Central memory CD4-positive, alpha-beta T cell (primary cell): ENCODE measurements around the gene SMIM5.
"Not testable (repeated sequence)": the region's sequence is repeated elsewhere in the genome, so short reads cannot be mapped to it uniquely, and the experiment has no call there.

Experiments
- DNase-seq: peaks from one replicate; pipeline ENCODE4 v3.0.0; 2022

The SMIM5 gene

DNA sequence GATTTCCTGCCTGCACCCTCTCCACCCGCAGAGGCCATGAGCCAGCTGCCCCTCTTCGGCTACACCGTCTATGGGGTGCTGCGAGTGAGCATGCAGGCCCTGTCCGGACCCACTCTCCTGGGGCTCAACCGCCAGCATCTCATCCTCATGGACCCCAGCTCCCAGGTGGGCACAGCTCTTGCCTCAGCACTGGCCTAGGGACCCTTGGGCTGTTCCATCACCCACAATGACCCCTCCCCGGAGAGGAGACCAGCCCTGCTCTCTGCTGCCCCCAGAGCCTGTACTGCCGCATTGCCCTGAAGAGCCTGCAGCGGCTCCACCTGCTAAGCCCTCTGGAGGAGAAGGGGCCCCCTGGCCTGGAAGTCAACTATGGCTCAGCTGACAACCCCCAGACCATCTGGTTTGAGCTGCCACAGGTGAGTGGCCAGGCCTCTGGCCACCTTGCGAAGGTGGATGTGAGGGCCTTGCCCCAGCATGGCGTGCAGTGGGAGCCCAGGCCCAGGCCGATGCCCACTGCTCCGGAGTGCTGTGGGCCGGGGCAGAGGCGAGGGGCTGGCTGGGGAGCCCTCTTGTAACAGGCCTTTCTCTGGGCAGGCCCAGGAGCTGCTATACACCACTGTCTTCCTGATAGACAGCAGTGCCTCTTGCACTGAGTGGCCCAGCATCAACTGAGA lies 7.3 kb upstream of the SMIM5 start:
- DNase-seq: no peak

- DNase-seq: no peak
Observed at GRCh38 chr17:75626496-75627038, 6.7 kb upstream of the SMIM5 start.

DNA sequence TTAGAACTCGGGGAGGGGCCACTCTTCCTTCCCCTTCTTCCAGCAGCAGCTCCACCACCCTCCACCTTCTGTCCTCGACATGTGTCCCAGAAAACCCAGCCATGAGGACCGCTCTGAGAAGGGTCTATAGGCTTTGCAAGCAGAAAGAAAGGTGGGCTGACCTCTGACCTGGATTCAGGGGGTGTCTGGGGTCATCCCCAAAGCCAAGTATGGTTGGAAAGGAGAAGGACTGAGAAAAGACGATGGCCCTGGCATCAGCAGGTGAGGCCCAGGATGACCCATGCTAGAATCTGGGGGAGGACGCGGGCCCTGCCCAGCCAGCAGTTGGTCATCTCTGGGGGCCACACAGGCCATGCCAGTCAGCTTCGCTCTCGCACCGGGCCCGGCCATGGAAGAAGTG lies 6.1 kb upstream of the SMIM5 start:
- DNase-seq: no peak

- DNase-seq: no peak
Observed at GRCh38 chr17:75628425-75628824, 4.8 kb upstream of the SMIM5 start.

DNA sequence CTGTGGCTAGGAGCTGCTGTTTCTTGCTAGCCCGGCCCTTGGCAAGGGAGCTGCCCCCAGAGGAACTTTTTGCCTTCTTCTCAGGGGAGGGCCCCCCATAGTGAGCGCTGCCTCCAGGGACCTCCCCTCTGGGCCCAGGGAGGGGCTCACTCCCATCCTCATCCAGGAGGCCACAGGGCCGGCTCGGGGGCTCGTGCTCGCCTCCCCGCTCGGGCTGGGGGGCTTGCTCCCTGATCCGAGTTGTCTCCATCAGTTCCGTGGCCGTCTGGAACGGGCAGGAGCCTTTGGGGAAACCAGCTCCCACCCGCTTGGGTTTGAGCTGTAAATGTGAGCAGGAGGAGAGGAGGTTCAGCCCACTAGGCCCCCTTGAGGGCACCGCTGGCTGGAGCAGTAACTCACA lies 4.1 kb upstream of the SMIM5 start:
- no peak for DNase-seq

DNA sequence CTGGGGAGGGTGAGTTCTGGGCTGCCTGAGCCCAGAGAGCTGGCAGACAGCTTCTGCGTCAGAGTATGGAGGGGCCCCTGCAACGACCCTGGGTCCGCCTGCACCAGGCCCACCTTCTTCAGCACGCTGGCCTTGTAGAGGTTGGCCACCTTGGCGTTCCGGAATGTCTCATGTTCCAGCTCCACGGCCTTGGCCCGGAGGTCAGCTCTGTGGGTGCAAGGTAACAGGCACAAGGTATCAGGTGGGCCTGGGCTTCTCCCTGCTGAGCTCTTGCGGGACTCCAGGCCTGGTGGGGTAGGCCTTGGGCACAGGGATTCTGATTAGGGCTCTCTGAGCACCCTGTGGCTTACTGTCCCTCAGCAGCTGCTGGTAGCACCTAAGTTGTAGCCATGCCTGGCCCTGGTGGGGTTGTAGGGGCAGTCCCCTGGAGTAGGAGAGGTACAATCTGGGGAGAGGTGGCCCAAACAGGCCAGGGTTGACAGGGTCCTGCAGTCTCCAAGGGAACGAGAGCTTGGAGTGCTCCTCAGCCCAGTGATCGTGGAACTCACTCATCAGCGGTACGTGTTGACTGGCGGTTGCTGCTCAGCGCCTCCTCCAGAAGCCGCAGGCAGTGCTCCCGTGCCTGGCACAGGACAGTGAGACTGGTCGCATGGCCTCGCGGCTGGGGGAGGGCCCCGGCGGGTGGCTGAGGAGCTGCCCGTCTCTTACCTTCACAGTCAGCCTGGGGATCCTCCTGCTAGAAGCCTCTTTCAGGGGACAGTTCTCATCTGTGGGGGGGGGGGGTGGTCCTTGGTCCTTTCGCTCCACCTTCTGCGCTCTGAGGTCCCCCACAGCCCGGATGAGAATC lies 2.9 kb upstream of the SMIM5 start:
- DNase-seq: no peak

DNA sequence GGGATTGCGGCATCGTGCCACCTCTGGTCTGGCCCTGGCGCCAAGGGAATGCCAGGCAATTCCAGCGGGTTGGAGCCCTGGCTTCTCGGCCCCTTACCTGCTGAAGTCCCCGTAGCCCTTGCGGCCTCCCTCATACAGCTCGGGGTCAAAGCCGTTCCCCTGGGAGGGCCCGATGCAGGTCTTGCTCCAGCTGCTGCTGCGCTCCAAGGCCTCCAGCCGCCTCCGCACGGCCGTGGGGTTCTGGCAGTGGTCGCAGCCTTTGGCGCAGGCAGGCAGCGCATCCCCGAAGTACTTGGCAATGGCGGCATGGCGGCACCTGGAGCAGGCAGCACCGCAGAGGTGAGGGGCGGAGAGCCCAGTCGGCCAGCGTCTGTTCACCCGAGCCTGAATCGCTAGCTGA lies 1.9 kb upstream of the SMIM5 start:
- DNase-seq: no peak

GRCh38 chr17:75632428-75632827 lies 806 bp upstream of the SMIM5 start:
- no peak for DNase-seq

DNA sequence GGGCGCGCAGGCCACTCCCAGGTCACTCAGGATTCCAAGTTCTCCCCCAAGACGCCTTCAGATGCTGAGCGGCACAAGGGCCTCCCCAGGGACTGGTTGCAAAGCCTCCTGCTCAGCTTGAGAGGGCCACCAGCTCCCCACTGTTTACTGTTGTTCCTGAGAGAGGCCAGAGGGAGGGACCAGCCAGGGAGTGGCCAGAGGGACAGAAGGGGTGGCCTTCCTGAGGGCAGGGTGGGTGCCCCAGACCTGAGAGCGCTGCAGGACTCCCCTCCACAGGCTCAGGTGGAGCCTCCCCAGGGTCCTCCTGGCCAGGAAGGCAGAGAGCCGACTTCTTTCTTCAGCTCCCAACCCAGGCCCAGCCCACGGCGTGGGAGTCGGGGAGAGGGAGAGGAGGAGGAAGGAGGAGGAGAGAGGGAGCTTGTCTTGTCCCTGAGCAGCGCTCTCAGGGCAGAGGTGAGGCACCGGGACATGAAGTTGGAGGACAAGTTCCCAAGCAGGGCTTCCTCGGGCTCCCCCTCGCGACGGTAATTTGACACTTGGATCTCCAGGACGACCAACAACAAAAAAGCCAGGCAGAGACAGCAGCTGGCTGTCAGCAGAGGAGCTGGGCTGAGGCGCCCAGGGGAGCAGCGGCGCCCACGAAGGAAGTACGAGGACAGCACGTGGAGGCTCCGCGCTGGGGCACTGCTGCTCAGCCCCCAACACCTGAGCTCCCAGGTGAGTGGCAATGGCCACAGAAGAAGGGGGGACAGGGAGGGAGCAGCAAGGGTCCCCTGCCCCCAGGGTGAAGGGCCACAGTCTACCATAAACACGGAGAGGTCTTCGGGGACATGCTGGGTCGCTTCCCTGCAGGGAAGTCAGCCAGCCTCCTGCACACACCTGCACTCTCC lies 497 bp downstream of the SMIM5 start:
- peak; percentile 24 for DNase-seq

DNA sequence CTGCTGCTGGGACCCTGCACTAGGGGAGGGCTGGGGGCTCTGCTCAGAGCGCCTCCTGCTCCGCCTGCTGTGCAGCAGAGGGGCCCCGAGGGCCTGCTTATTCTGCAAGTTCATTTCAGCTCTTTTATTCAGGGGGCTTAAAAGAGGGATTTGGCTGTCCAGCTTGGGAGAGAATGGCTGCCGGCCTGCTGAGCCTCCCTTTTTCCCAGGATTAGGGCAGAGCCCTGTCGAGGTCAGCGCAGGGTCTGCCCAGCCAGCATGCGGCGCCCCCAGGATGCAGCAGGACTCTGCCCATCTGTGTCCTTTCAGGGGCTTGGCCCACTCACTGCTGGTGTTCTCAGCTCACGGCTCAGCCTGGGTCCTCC lies 1.1 kb downstream of the SMIM5 start:
- DNase-seq: no peak

DNA sequence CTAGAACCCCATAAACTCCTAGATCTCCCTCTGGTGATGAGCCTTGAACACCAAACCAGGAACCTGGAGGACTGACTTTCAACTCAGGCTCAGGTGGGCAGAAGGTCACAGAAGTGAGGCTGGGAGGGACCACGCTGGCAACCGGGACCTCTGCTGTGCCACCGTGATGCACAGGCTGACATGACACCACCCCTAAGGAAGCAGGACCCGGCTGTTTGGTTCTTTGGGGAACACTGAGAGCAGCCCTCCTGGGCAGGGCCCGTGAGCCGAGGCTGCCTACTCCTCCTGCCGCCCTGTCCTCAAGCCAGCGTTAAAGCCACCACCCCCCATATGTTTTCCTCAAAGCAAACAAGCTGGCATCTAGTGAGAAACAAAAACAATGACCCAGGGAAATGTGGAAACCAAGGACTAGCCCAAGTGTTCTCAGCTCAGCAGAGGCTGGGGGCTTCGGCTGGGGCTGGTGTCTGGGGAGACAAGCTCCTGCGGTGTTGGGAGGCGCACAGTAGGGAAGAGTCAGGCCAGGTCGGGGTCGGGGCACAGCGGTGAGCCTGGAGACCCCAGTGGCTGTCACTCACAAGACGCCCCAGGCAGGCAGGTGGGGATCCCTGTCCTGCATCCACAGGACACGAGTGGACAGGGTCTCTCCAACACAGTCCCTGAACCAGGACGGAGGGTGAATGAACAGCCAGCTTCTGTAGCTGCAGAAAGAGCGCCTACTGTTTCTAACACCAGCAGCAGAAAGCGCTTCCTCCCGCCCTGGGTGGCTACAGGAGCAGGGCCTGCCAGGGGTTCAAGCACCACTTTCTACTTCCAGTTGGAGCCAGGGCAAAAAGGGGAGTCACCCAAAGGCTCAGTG lies 1.7 kb downstream of the SMIM5 start:
- no peak for DNase-seq

- no peak for DNase-seq
Observed at GRCh38 chr17:75635610-75636202, 2.5 kb downstream of the SMIM5 start.

DNA sequence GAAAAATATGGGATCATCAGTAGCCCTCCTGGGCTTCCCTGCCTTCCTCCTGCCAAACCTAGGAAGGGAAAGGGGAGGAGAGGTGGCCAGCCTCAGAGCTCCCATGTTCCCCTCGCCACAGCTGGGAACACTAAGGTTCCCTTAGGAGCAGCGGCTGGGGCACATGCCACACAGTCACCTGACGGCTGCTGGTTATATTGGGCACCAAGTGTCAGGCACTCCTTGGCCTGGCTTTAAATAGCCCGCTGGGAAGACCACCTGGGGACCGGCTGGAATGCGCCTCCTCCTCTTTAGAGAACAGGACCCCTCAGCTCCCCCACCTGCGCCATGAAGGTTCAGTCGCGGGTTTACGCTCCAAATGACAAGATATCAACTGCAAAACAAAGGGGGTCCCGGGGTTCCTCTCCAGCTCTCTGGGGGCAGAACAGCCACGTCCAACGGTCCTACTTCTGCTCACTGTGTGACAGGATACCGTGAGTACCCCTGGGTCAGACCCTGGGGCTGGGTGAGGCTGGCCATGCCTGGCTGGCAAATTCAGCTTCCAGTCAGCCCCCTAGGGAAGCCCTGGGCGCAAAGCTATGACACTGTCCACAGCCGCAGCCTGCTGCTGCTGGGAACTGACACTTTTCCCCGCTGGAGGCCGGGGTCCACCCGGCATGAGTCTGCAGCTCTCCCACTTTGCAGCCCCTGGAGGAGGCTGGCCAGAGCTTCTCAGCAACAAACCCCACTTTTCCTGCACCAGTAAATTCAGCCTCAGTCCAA lies 3.3 kb downstream of the SMIM5 start:
- no peak for DNase-seq

DNA sequence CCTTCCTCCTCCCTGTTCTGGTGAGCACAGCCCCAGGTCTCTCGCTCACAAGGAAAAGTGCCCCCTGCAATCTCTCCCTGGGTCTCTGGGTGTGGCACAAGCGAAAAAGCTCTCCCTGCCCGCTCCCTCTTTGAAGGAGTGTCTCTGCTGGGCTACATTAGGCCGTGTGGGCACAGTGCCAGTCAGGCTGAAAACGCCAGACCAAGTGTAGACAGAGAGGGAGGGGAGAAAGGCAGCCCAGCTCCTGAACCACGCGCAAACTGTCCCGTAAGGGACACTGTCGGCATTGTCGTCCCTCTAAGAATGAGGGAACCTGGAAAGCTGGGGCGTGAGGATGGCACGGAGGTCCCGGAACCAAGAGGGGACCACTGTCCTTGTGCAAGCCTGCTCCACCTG lies 3.9 kb downstream of the SMIM5 start:
- DNase-seq: no peak

- DNase-seq: no peak
Observed at GRCh38 chr17:75637551-75637950, 4.3 kb downstream of the SMIM5 start.

DNA sequence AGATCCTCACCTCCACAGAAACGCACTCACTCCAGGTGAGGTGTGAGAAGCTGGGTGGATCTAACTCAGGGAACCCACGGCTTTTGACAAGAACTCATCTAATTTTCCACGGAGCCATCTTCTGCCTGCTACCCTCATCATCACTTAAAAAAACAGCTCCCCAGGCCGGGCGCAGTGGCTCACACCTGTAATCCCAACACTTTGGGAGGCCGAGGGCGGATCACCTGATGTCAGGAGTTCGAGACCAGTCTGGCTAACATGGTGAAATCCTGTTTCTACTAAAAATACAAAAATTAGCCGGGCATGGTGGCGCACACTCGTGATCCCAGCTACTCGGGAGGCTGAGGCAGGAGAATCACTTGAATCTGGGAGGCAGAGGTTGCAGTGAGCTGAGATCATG lies 4.8 kb downstream of the SMIM5 start:
- not testable (repeated sequence) for DNase-seq

DNA sequence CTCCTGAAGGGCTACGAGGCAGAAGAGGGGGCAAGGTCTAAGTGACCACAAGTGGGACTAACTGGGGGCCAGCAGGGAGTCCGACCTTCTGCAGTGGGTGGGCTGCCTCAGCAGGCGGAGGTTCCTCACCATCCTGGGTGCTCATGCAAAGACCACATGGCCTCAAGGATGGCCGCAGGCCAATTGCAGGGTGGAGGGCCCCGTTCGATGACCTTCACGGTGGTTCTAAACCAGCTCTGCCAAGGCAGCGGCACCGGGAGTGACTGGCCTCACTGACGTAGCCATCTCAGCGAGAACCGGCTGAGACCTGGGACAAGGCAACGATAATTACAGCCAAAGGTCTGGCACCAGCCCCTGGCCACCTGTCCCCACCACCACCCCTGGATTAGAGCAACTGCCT lies 5.7 kb downstream of the SMIM5 start:
- DNase-seq: no peak

- no peak for DNase-seq
Observed at GRCh38 chr17:75639327-75639726, 6.1 kb downstream of the SMIM5 start.

GRCh38 chr17:75639771-75640555 lies 6.7 kb downstream of the SMIM5 start:
- no peak for DNase-seq

GRCh38 chr17:75640556-75641119 lies 7.4 kb downstream of the SMIM5 start:
- DNase-seq: no peak
